GM18907 (cell line): ENCODE results near the gene LMO4.

Experiments
- ATAC-seq: cut with Tn5 transposase; IDR thresholded peaks from one replicate; pipeline ENCODE4 v1.9.1; 2021; ENCODE audit warnings: mild to moderate bottlenecking, moderate library complexity; ENCODE audit not compliant: unreplicated experiment

LMO4 gene

GRCh38 chr1:87328272-87329050 is at the start of gene LMO4:
TSS of gene LMO4 (plus strand) at chr1:87328880. CDS start at chr1:87332016, 3,136 bp downstream.
- peak; percentile 89 for ATAC-seq

GRCh38 chr1:87279536-87279875 is 49.2 kb upstream of the LMO4 start:
- ATAC-seq = no peak

- no peak for ATAC-seq
Observed at GRCh38 chr1:87279966-87280535, 48.6 kb upstream of the LMO4 start.

- no peak for ATAC-seq
Observed at GRCh38 chr1:87284456-87285240, 44.0 kb upstream of the LMO4 start.

GRCh38 chr1:87291107-87291506 is 37.6 kb upstream of the LMO4 start:
- no peak for ATAC-seq

- peak; percentile 59 for ATAC-seq
Observed at GRCh38 chr1:87292684-87293493, 35.8 kb upstream of the LMO4 start.

- ATAC-seq = no peak
Observed at GRCh38 chr1:87294633-87295032, 34.0 kb upstream of the LMO4 start.

- ATAC-seq = no peak
Observed at GRCh38 chr1:87295445-87296110, 33.1 kb upstream of the LMO4 start.

- ATAC-seq = no peak
Observed at GRCh38 chr1:87296206-87296605, 32.5 kb upstream of the LMO4 start.

GRCh38 chr1:87299661-87300060 is 29.0 kb upstream of the LMO4 start:
- no peak for ATAC-seq

GRCh38 chr1:87300628-87301027 is 28.1 kb upstream of the LMO4 start:
- ATAC-seq = no peak

GRCh38 chr1:87305151-87305550 is 23.5 kb upstream of the LMO4 start:
- no peak for ATAC-seq

- ATAC-seq = no peak
Observed at GRCh38 chr1:87305762-87306161, 22.9 kb upstream of the LMO4 start.

- ATAC-seq = no peak
Observed at GRCh38 chr1:87307306-87307705, 21.4 kb upstream of the LMO4 start.

- ATAC-seq = no peak
Observed at GRCh38 chr1:87307931-87308330, 20.7 kb upstream of the LMO4 start.

GRCh38 chr1:87314091-87314490 is 14.6 kb upstream of the LMO4 start:
- no peak for ATAC-seq

- ATAC-seq = no peak
Observed at GRCh38 chr1:87318056-87318650, 10.5 kb upstream of the LMO4 start.

- no peak for ATAC-seq
Observed at GRCh38 chr1:87318806-87319205, 9.9 kb upstream of the LMO4 start.

GRCh38 chr1:87325982-87326738 is 2.5 kb upstream of the LMO4 start:
- ATAC-seq = no peak
